ENCODE measurements around the gene GABARAP. TPM values are rescaled to one million over a fixed set of nuclear protein-coding genes. Genes with fewer than 3 reads are reported as not detected.

The GABARAP gene
- total and polyA plus RNA-seq, 2 experiments from 2014 or later = 327 to 1,031 TPM

DNA sequence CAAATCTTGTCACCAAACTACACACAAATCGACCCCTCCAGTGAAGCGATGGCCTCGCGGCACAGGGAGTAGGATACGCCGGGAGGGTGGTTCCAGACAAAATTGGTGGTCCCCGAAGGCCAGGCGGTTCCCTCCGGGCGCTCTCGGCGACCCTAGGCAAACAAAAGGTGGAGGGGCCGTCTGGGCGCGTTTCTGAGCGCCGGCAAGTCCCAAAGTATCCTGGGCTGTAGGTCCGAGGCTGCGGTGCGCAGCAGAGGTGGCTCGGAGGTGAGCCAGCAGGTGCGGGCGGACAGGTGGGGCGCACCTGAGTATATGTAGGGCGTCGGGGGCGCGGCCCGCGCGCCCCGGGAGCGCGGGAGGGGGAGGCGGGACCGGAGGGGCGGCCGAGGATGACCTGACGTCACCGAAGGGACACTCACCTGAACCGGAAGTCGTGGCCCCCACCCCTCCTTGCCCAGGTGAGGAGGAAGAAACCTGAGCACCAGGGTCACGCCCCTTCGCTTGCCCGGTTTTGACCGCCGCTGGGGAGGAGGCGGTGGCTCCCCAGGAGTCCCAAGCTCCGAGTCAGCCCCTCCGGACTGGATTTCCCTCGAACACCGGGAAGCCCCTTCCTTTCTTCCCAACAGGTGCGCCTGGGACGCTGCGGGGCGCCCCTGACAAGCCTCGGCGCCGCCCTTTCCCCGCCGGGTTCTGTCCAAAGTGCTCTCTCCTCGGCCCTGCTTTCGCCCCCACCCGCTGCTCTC, 20.1 kb upstream of the GABARAP start, which contains the start of gene CLDN7:
CLDN7 (minus strand) TSS at position 287 of the 743 bp plus-strand sequence. CDS start 435 bp downstream, outside the sequence.
- TF ChIP-seq EZH2 (IDR thresholded peaks at IDR 0.05; ENCODE audit: borderline replicate concordance) (no peak), EZH2phosphoT487 (IDR thresholded peaks at IDR 0.05; ENCODE audit: low read depth, severe bottlenecking, unreplicated experiment) (peak; percentile 23)
- TF ChIP-seq, protein P1, sequence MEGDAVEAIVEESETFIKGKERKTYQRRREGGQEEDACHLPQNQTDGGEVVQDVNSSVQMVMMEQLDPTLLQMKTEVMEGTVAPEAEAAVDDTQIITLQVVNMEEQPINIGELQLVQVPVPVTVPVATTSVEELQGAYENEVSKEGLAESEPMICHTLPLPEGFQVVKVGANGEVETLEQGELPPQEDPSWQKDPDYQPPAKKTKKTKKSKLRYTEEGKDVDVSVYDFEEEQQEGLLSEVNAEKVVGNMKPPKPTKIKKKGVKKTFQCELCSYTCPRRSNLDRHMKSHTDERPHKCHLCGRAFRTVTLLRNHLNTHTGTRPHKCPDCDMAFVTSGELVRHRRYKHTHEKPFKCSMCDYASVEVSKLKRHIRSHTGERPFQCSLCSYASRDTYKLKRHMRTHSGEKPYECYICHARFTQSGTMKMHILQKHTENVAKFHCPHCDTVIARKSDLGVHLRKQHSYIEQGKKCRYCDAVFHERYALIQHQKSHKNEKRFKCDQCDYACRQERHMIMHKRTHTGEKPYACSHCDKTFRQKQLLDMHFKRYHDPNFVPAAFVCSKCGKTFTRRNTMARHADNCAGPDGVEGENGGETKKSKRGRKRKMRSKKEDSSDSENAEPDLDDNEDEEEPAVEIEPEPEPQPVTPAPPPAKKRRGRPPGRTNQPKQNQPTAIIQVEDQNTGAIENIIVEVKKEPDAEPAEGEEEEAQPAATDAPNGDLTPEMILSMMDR (IDR thresholded peaks at IDR 0.05; ENCODE audit: poor library complexity) = peak; percentile 28
- H3K9me3 ChIP-seq (ENCODE audit: low read depth) = no peaks in the 10 kb centered on the region
- H3K4me2 ChIP-seq = peak within 1 kb of the TSS; percentile 85
- 3% methylated on average over 36 of the region's 64 CpGs for WGBS (ENCODE audit: low lambda C conversion rate, missing lambda C conversion rate)
- H3K27ac ChIP-seq = peak within 1 kb of the TSS; percentile 98
- H3K27me3 ChIP-seq = peaks cover 5% of the 10 kb centered on the region
- no peaks in the 10 kb centered on the region for H3K9me2 ChIP-seq (replicated peaks; ENCODE audit: insufficient read depth)
- peak within 1 kb of the TSS; percentile 87 for H3K4me3 ChIP-seq
- H3K4me1 ChIP-seq (ENCODE audit: insufficient read depth) = peaks cover 34% of the 10 kb centered on the region
- H4K20me1 ChIP-seq (ENCODE audit: insufficient read depth, poor library complexity, severe bottlenecking) = no peaks in the 10 kb centered on the region
- peak; percentile 95 for DNase-seq (ENCODE audit: low spot score)
- H3K36me3 ChIP-seq (replicated peaks; ENCODE audit: insufficient read depth, low read depth) = no peaks in the 10 kb centered on the region
- peak within 1 kb of the TSS; percentile 67 for H2AFZ ChIP-seq
- H3K79me2 ChIP-seq = peaks cover 34% of the 10 kb centered on the region

DNA sequence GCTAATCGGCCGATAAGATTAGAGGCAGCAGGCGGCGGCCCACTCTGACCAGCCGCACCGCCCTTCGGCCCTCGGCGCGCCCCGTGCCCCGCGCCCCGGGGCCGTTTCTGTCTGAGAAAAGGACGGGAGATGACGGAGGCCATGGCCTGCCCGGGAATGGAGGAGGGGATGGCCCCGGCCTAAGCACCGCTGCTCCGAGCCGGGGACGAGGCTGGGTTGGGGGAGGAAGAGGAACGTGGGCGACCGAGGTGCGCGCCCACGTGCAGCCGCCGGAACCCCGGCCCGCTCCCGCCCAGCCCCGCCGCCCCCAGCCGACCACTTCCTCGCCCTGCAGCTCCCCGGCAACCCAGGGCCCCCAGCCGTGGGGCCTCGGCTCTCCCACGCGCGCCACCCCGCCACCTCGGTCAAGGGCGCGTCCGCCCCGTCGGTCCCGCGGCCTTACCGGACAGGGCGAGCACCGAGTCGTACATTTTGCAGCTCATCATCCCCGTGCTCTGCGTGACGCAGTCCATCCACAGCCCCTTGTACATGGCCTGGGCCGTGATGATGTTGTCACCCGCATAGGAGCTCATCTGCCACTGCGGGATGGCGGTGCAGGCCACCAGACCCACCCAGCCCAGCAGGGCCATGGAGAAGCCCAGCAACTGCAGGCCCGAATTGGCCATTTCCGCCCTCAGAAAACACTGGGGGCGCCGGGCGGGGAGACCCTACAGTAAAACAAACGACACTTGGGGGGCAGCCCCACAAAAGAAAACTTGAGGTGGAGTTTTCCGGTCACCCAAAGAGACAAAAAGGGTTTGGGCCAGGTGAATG, 19.3 kb upstream of the GABARAP start:
- Histone ChIP-seq H3K4me1 (ENCODE audit: insufficient read depth) (peaks cover 34% of the 10 kb centered on the region), H3K4me3 (peak overlapping the region; percentile 87), H2AFZ (peak overlapping the region; percentile 61), H3K79me2 (peaks cover 41% of the 10 kb centered on the region), H3K36me3 (replicated peaks; ENCODE audit: insufficient read depth, low read depth) (no peaks in the 10 kb centered on the region), H3K27me3 (peaks cover 5% of the 10 kb centered on the region), H3K4me2 (peak overlapping the region; percentile 78), H3K9me2 (replicated peaks; ENCODE audit: insufficient read depth) (no peaks in the 10 kb centered on the region), H3K9me3 (ENCODE audit: low read depth) (no peaks in the 10 kb centered on the region), H3K27ac (peak overlapping the region; percentile 94), H4K20me1 (ENCODE audit: insufficient read depth, poor library complexity, severe bottlenecking) (no peaks in the 10 kb centered on the region)
- WGBS (ENCODE audit: low lambda C conversion rate, missing lambda C conversion rate) = 6% methylated on average over 45 of the region's 71 CpGs
- DNase-seq (ENCODE audit: low spot score) = peak; percentile 38
- TF ChIP-seq EZH2 (IDR thresholded peaks at IDR 0.05; ENCODE audit: borderline replicate concordance) = no peak
- TF ChIP-seq, protein P1 (IDR thresholded peaks at IDR 0.05; ENCODE audit: poor library complexity) = no peak
- peak; percentile 30 for TF ChIP-seq EZH2phosphoT487 (IDR thresholded peaks at IDR 0.05; ENCODE audit: low read depth, severe bottlenecking, unreplicated experiment)

DNA sequence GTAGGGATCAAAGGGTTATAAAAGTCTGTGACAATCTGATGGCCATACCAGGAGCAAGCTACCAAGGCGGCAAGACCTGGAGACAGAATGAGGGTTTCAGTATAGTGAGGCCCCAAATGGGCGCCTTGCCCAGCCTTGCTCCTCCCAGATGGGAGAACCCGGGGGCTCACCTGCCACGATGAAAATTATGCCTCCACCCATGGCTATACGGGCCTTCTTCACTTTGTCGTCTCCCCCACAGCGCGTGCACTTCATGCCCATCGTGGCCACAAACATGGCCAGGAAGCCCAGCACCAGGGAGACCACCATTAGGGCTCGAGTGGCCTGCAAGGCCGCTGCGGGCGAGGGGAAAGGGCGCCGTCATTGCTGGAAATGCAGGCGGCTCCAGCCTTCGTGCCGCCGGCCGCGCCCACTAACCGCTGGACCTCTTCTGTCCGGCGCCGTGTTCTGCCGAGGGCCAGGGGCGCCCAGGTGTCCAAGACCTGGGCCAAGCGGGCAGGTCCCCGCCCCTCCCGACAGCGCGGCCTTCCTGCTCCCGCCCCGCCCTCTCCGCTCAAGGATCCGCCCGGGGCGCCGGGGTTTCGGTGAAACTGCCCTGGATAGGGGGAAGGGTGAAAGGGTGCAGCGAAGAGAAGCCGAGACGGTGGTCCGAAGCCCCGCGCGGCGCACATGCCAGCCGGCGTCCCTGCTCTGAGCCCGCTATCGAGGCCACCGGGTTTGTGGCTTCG, 18.6 kb upstream of the GABARAP start:
- Histone ChIP-seq H3K27ac (peak overlapping the region; percentile 94), H3K27me3 (peaks cover 5% of the 10 kb centered on the region), H3K9me2 (replicated peaks; ENCODE audit: insufficient read depth) (no peaks in the 10 kb centered on the region), H2AFZ (peak overlapping the region; percentile 61), H3K36me3 (replicated peaks; ENCODE audit: insufficient read depth, low read depth) (no peaks in the 10 kb centered on the region), H3K4me1 (ENCODE audit: insufficient read depth) (peaks cover 34% of the 10 kb centered on the region), H3K4me2 (peak overlapping the region; percentile 78), H3K4me3 (peak overlapping the region; percentile 87), H3K9me3 (ENCODE audit: low read depth) (no peaks in the 10 kb centered on the region), H4K20me1 (ENCODE audit: insufficient read depth, poor library complexity, severe bottlenecking) (no peaks in the 10 kb centered on the region), H3K79me2 (peaks cover 49% of the 10 kb centered on the region)
- WGBS (ENCODE audit: low lambda C conversion rate, missing lambda C conversion rate) = 7% methylated on average over 40 of the region's 54 CpGs
- no peak for TF ChIP-seq EZH2phosphoT487 (IDR thresholded peaks at IDR 0.05; ENCODE audit: low read depth, severe bottlenecking, unreplicated experiment)
- TF ChIP-seq EZH2 (IDR thresholded peaks at IDR 0.05; ENCODE audit: borderline replicate concordance) = no peak
- TF ChIP-seq, protein P1 (IDR thresholded peaks at IDR 0.05; ENCODE audit: poor library complexity) = no peak
- peak; percentile 83 for DNase-seq (ENCODE audit: low spot score)

Measured in hepatocyte (in vitro differentiated cells).